ENCODE measurements around the gene RDH5.

- TF ChIP-seq CTCF (conservative IDR thresholded peaks at IDR 0.05) (no peak), ZFX (IDR thresholded peaks at IDR 0.05) (no peak)
Observed at GRCh38 chr12:55746174-55746912, 26.1 kb downstream of the RDH5 start.

All from C4-2B (cell line).